GM23338 (cell line): ENCODE results near the gene TOGARAM1. TPM values are rescaled to one million over a fixed set of nuclear protein-coding genes. Genes with fewer than 3 reads are reported as not detected.

ENCODE experiments used
- ATAC-seq: fragments of 200-7000 bp; cut with Tn5 transposase; 3 replicates; pipeline ENCODE4 v1.9.1; 2020
- DNase-seq: peaks from one replicate; pipeline ENCODE4 v3.0.0-alpha.2; 2015; ENCODE audit warnings: low spot score
- H2AFZ ChIP-seq: fragments of 200-600 bp; sonication (generic); 2 replicates; pipeline ENCODE4 v1.8.0; 2016; ENCODE audit warnings: antibody characterized with exemption, mild to moderate bottlenecking, moderate library complexity
- H3F3A ChIP-seq: fragments of 200-600 bp; sonication (generic); replicated peaks from 2 replicates; pipeline ENCODE4 v1.8.0; 2017; ENCODE audit warnings: antibody characterized with exemption, mixed run types, low read depth
- H3K27ac ChIP-seq: fragments of 200-600 bp; sonication (generic); 2 replicates; pipeline ENCODE4 v1.6.1; 2016; ENCODE audit warnings: low read depth
- H3K27me3 ChIP-seq: fragments of 200-600 bp; sonication (generic); 2 replicates; pipeline ENCODE4 v1.8.0; 2016; ENCODE audit warnings: mild to moderate bottlenecking, mixed run types, moderate library complexity; ENCODE audit not compliant: insufficient read depth
- H3K36me3 ChIP-seq: fragments of 200-600 bp; sonication (generic); 2 replicates; pipeline ENCODE4 v1.8.0; 2016; ENCODE audit warnings: mild to moderate bottlenecking; ENCODE audit not compliant: insufficient read depth
- H3K4me1 ChIP-seq: fragments of 200-600 bp; sonication (generic); 2 replicates; pipeline ENCODE4 v1.8.0; 2016; ENCODE audit warnings: mild to moderate bottlenecking, moderate library complexity; ENCODE audit not compliant: insufficient read depth
- H3K4me2 ChIP-seq: fragments of 200-600 bp; sonication (generic); 2 replicates; pipeline ENCODE4 v1.7.1; 2017; ENCODE audit warnings: mixed run types
- H3K4me3 ChIP-seq: fragments of 200-600 bp; sonication (generic); 2 replicates; pipeline ENCODE4 v1.6.1; 2016; ENCODE audit warnings: mixed run types
- H3K79me2 ChIP-seq: fragments of 200-600 bp; sonication (generic); replicated peaks from 2 replicates; pipeline ENCODE4 v1.8.0; 2017; ENCODE audit warnings: mild to moderate bottlenecking; ENCODE audit not compliant: insufficient read depth
- H3K9me2 ChIP-seq: fragments of 200-600 bp; sonication (generic); 2 replicates; pipeline ENCODE4 v1.8.0; 2017; ENCODE audit not compliant: insufficient read depth
- H4K20me1 ChIP-seq: fragments of 200-600 bp; sonication (generic); replicated peaks from 2 replicates; pipeline ENCODE4 v1.8.0; 2017; ENCODE audit warnings: mild to moderate bottlenecking; ENCODE audit not compliant: insufficient read depth
- H3K27ac Mint-ChIP-seq: 2 replicates; pipeline ENCODE4 v1.8.0; 2020; ENCODE audit warnings: inconsistent platforms, mild to moderate bottlenecking, moderate library complexity, mixed read lengths
- H3K27me3 Mint-ChIP-seq: 3 replicates; pipeline ENCODE4 v1.8.0; 2022; ENCODE audit warnings: low read depth, mild to moderate bottlenecking, moderate library complexity, mixed read lengths, inconsistent platforms; ENCODE audit not compliant: insufficient read depth, poor library complexity
- H3K36me3 Mint-ChIP-seq: 3 replicates; pipeline ENCODE4 v1.8.0; 2021; ENCODE audit warnings: low read depth, mild to moderate bottlenecking, inconsistent platforms, moderate library complexity, mixed read lengths
- H3K4me1 Mint-ChIP-seq: 3 replicates; pipeline ENCODE4 v1.8.0; 2020; ENCODE audit warnings: mild to moderate bottlenecking, inconsistent platforms, mixed read lengths
- H3K4me3 Mint-ChIP-seq: 3 replicates; pipeline ENCODE4 v1.8.0; 2021; ENCODE audit warnings: moderate library complexity, mild to moderate bottlenecking, inconsistent platforms, mixed read lengths
- H3K9me3 Mint-ChIP-seq: 3 replicates; pipeline ENCODE4 v1.8.0; 2020; ENCODE audit warnings: moderate library complexity, mild to moderate bottlenecking, inconsistent platforms, mixed read lengths
- EZH2 ChIP-seq: fragments of 200-600 bp; sonication (generic); IDR thresholded peaks from one replicate; pipeline ENCODE4 v1.8.0; 2017; ENCODE audit warnings: antibody characterized with exemption, mild to moderate bottlenecking, low read depth; ENCODE audit not compliant: unreplicated experiment
- EZH2phosphoT487 ChIP-seq: fragments of 200-600 bp; sonication (generic); IDR thresholded peaks from one replicate; pipeline ENCODE4 v1.8.1; 2018; ENCODE audit warnings: antibody characterized with exemption; ENCODE audit not compliant: unreplicated experiment
- JUNB ChIP-seq: IDR thresholded peaks from one replicate; pipeline ENCODE4 v1.6.1; 2016; ENCODE audit warnings: antibody characterized with exemption; ENCODE audit not compliant: unreplicated experiment
- NANOG ChIP-seq: IDR thresholded peaks from 2 replicates; pipeline ENCODE4 v1.6.1; 2016; ENCODE audit warnings: antibody characterized with exemption, borderline replicate concordance
- POLR2AphosphoS5 ChIP-seq: IDR thresholded peaks from 2 replicates; pipeline ENCODE4 v1.6.1; 2016; ENCODE audit warnings: antibody characterized with exemption, low read depth
- REST ChIP-seq: IDR thresholded peaks from one replicate; pipeline ENCODE4 v1.6.1; 2018; ENCODE audit warnings: antibody characterized with exemption; ENCODE audit not compliant: unreplicated experiment
- ZNF331 ChIP-seq: fragments of 250-450 bp; sonication (Bioruptor Pico); IDR thresholded peaks from 2 replicates; pipeline ENCODE4 v1.5.0; 2020; ENCODE audit warnings: low read depth, mild to moderate bottlenecking, moderate library complexity
- polyA plus RNA-seq: library from polyadenylated mRNA; unstranded; fragments of >200 nt; fragmentation: Nextera tagmentation; extraction: Ambion mirVana; gene quantifications from 2 replicates; pipeline ENCODE4 v1.2.1, GENCODE V29; 2016
- total RNA-seq: library from RNA; depleted of rRNA; stranded (reverse); fragments of >200 nt; shearing (Covaris generic); gene quantifications from 2 replicates; pipeline ENCODE4 v1.2.3, GENCODE V29; 2014
- TF ChIP-seq, protein P1 (sequence below), 2 experiments: fragments of 200-600 bp in 1 of 2; sonication (generic) in 1 of 2; conservative IDR thresholded peaks; 2 replicates each; pipeline versions ENCODE4 v1.5.1 to v1.6.1; 2016 to 2017; ENCODE audit warnings: antibody characterized with exemption in 2 of 2, low read depth in 2 of 2, mild to moderate bottlenecking in 2 of 2, moderate library complexity in 1 of 2

The TOGARAM1 gene
- total and polyA plus RNA-seq, 2 experiments from 2014 or later: 9.6 to 9.8 TPM

DNA sequence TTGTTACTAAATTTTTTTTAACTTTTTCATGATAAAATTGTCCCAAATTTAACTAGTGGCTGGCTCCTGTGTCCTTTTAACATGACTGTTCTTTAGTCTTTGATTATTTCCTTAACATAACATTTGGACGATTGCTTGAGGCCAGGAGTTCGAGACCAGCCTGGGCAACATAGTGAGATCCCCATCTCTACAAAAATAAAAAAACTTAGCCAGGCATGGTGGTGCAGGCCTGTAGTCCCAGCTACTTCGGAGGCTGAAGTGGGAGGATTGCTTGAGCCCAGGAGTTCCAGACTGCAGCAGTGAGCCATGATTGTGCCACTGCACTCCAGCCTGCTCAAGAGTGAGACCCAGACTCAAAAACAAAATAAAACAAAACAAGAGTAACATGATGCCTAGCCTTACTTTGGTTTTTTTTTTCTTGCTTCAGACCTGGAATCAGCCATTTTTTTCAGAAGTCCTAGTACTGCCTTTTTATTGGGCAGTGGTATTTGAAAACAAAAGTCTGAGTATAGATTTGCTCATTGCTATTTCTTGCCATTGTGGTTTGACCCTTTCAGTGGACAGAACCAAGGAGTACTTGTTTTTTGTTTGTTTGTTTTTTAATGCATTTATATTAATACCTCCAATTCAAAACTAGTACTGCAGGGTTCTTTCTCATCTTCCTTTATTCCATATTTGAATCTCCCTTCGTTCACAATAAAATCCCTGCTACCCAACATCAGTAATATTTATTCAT is 4.8 kb downstream of the TOGARAM1 start (continued):
- TF ChIP-seq REST (no peak), NANOG (no peak)

GRCh38 chr14:44968714-44969113 is 6.7 kb downstream of the TOGARAM1 start:
- Histone ChIP-seq H3K4me3 (no peak overlapping the region), H3K9me2 (no peaks in the 10 kb centered on the region), H3K4me2 (no peak overlapping the region), H2AFZ (no peak overlapping the region), H3K4me1 (peaks cover 8% of the 10 kb centered on the region; the same call in 1 of the 2 replicates), H3F3A (no peaks in the 10 kb centered on the region), H3K79me2 (peaks cover 100% of the 10 kb centered on the region), H3K36me3 (no peaks in the 10 kb centered on the region), H3K27me3 (no peaks in the 10 kb centered on the region), H4K20me1 (peaks cover 8% of the 10 kb centered on the region; the same call in 1 of the 2 replicates), H3K27ac (no peak overlapping the region)
- peaks cover 19% of the 10 kb centered on the region; the same call in 2 of the 3 replicates for H3K4me1 Mint-ChIP-seq
- H3K27me3 Mint-ChIP-seq: no peaks in the 10 kb centered on the region
- DNase-seq (no peak), ATAC-seq (no peak)
- peaks cover 16% of the 10 kb centered on the region; the same call in 2 of the 3 replicates for H3K36me3 Mint-ChIP-seq
- no peak overlapping the region; the same call in 2 of the 3 replicates for H3K4me3 Mint-ChIP-seq
- no peaks in the 10 kb centered on the region for H3K9me3 Mint-ChIP-seq
- no peak overlapping the region for H3K27ac Mint-ChIP-seq
- no peak for TF ChIP-seq ZNF331 (CRISPR knock-in tag)
- TF ChIP-seq, protein P1, sequence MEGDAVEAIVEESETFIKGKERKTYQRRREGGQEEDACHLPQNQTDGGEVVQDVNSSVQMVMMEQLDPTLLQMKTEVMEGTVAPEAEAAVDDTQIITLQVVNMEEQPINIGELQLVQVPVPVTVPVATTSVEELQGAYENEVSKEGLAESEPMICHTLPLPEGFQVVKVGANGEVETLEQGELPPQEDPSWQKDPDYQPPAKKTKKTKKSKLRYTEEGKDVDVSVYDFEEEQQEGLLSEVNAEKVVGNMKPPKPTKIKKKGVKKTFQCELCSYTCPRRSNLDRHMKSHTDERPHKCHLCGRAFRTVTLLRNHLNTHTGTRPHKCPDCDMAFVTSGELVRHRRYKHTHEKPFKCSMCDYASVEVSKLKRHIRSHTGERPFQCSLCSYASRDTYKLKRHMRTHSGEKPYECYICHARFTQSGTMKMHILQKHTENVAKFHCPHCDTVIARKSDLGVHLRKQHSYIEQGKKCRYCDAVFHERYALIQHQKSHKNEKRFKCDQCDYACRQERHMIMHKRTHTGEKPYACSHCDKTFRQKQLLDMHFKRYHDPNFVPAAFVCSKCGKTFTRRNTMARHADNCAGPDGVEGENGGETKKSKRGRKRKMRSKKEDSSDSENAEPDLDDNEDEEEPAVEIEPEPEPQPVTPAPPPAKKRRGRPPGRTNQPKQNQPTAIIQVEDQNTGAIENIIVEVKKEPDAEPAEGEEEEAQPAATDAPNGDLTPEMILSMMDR (conservative IDR thresholded peaks at IDR 0.05; ENCODE audit: low read depth in 2 of 2): no peak
- no peak for TF ChIP-seq JUNB
- no peak for TF ChIP-seq REST
- TF ChIP-seq POLR2AphosphoS5: no peak
- no peak for TF ChIP-seq EZH2
- TF ChIP-seq EZH2phosphoT487: no peak
